HG03460 (cell line): ENCODE results near the gene LSG1.
A peak's percentile ranks its signal among the peaks of the same experiment; 100 is the strongest.

Source experiments
- ATAC-seq: cut with Tn5 transposase; IDR thresholded peaks from one replicate; pipeline ENCODE4 v1.9.1; 2021; ENCODE audit not compliant: unreplicated experiment

The LSG1 gene

DNA sequence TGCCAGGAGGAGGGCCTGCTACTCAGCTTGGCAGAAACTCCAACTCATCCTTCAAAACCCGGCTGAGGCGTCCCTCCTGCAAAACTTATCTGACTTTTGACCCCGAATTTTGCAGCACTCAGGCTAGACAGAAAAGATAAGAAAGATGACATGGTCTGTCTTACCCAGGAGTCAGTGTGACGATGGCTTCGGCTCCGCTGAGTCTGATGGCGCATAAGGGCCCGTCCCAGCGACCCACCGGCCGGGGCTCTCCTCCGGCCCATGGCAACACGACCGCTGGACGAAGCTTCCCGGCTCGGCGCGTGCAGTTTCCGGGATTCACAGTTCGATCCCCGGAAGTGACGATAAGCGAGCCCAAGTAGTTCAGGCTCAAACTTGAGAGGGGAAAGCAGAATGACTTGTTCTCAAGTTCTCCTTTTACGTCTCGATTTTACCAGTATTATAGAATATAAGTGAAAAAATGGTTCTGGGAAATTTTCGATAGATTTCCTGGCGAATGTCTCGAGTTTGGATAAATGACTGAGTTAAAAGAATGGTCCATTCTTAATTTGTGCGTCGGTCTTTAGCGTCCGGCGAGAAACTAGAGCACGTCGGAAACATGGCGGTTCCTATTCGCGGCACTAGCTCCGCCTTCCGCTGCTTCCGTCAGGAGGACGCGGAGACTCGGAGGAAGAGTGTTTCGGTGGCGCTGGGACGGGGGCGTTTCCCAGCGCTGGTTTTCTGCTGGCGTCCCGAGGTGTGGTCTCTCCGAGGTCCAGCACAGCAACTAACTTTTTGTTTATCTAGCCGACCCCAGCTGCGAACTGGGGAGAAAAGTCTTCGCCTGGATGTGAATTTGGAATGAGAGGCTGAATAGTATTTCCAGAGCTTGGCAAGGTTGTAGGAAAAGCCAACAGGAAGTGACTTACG, at the start of gene LSG1:
Gene LSG1 (minus strand): TSS at position 292 of the 909 bp plus-strand sequence. CDS start 29 bp downstream, at position 263.
- ATAC-seq: peak; percentile 88

DNA sequence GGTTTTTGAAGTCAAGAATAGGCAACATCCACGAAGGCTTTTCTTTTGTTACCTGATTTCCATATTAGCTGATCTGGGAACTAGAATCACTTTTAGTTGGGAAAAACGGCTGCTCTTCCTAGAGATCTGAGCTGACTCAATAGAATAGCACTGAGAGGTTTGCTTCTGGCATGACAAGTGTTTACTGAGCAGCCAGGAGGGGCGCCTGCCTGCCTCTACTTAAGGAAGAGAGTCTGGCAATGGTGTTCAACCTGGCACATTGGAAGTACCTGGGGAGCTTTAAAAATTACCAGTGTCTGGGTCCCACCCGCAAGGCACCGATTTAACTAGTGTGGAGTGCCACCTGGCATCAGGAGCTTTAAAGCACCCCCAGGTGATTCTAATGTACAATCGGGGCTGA, 48.1 kb upstream of the LSG1 start:
- ATAC-seq: no peak

DNA sequence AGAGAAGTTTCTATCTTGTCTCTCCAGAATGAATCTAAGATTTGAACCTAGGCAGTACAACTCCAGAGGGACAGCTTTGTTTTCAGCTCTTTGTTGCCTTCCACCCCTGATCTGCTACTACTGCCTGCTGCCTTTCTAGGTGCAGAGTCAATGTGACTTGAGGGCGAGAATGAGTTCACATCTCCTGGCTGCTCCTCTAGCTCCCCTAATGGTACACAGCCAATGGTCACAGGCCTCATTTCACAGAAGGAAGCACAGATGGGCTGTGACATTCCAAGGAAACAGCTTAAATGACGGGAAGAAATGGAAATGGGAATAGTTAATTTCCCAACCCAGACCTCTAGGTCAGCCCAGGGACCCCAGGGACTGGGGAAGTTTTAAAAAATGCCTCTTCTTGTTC, 46.1 kb upstream of the LSG1 start:
- ATAC-seq: no peak

DNA sequence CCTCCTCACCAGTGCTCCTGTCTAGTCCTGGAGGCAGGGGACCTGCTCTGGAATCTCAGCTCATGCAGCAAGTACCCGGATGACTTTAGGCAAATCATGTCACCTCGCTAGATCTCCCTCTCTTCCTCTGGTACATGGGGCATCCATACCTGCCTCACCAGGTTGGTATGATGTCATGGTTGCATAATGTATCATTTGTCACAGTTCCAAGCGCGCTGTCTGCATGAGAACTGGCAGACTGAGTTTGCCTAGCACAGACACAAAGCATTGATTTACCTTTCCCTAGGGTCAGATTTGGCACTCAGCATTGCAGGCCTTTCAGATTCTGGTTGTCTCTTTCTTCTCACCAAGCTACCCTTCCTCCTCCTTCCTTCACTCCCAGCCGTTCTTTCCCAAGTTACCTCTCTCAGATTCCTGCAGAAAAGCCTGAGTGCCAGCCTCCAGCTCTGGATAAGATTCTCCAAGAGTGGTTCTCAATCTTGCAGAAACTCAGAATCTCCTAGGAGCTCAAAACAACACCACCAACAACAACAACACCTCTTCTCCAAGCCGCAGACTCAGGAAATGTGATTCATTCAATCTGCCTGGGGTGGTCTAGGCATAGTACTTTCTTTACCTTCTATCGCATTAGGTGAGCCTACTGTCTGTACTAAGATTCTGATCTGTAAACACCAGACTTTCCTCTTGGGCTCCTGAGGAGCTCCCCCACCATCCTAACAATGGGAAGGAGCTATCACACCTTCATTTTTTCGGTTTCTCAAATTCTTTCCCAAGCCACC, 43.2 kb upstream of the LSG1 start:
- no peak for ATAC-seq

- ATAC-seq: no peak
These were observed 42.6 kb upstream of the LSG1 start for GRCh38 chr3:194714564-194714963.

DNA sequence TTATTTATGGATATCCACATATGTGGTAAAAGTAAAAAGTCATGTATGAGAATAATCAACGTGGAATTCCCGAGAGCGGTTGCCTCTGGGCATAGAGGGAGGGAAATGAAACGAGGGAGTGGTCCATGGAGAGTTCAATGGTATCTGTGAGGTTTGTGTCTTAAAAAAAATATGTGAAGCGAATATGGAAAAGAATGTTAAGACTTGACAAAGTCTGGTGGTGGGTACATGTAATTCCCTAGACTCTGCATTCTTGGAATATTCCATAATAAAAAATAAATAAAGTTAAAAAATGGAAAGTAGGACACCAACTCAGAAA, 42.1 kb upstream of the LSG1 start:
- no peak for ATAC-seq

DNA sequence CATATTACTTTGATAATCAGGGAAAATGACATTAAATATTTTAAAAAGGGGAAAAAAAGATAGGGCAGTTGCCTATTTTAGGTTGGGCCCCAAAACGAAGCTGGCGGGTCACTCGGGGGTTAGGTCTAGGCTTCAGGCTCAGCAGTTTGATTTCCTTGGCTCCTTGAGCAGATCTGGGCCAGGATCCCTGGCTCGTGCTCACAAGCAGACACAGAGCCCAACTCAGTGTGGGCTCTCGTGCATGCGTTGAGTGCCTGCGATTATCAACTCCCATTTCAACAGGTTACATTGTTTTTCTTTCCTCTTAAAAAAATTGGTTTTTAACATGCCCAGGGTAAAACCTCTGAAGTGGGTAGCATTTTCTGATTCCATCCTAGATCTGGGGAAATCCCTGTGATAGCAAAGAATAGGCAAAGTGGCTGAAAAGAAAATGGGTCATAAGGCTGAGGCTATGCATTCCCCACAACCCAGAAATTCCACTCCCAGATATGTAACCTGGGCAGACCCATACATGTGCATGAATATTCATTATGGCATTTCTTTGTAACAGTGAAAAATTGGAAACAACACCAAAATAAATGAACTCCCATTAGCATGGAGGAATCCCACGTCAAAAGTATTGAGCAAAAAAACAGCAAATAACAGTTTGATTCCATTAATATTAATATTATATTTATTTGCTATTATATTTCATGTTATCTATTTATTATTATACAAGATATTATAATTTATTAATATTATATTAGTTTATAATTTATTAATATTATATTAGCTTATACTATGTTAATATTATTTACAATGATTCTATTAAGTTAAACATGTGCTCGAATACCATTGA, 41.5 kb upstream of the LSG1 start:
- ATAC-seq: no peak

- no peak for ATAC-seq
These were observed 39.9 kb upstream of the LSG1 start for GRCh38 chr3:194711913-194712312.

GRCh38 chr3:194711286-194711685, 39.3 kb upstream of the LSG1 start:
- no peak for ATAC-seq

- ATAC-seq: no peak
These were observed 35.2 kb upstream of the LSG1 start for GRCh38 chr3:194707147-194707540.

DNA sequence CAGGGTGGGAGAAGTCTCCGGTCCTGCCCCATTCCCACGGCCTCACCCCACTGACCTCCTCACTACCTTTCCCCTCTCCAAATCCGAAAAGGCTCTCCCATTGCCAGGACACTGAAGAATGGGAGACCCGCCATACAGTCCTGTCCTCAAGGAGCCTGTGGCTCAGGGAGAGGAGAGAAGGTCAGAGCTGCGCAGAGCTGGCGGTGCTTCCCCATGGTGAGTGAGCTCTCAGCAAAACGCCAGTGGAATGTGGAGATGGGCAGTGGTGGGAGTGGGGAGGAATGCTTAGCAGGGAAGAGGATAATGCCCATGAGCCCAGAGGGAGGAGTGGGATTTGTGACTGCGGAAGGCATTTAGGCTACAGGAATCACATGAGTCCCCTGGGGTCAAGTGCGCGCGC, 33.8 kb upstream of the LSG1 start:
- no peak for ATAC-seq

DNA sequence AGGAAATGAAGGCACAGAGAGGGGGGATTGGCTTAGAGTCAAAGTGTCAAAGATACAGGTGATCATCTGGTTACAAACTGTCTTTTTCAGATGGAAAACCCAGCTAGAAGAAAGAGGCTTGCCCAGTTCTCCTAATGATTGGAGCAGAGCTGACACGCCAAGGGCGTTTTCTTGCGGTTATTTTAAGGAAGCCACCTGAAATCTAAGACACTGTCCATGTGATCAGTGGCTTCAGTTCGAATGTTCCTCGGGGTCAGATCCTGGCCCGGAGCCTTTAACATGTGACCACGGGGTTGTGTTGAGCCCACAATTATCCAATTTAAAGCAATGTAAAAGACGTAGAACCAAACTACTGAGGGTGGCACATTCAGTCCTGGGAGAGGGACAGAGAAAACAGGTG, 33.2 kb upstream of the LSG1 start:
- ATAC-seq: no peak

- no peak for ATAC-seq
These were observed 30.6 kb upstream of the LSG1 start for GRCh38 chr3:194702545-194702944.

DNA sequence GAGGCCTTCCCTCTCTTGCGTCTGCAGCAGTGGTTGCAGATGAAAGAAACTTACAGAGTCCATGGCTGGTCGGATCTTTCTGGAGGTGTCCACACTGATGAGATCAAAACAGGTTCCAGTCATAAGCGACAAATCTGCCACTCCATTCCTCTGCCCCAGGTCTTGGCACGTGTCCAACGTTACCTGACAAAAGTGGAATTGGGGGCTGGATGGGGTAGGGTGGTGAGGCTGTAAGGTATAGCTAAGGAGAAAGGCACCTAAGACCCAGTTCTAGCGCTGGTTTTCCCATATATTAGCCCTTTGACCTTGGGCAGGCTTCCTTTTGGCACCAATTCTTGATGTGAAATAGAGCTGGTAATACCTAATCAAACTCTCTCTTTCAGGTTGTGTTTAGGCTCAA, 24.7 kb upstream of the LSG1 start:
- ATAC-seq: no peak

GRCh38 chr3:194691481-194692283, 19.7 kb upstream of the LSG1 start:
- ATAC-seq: peak; percentile 60

DNA sequence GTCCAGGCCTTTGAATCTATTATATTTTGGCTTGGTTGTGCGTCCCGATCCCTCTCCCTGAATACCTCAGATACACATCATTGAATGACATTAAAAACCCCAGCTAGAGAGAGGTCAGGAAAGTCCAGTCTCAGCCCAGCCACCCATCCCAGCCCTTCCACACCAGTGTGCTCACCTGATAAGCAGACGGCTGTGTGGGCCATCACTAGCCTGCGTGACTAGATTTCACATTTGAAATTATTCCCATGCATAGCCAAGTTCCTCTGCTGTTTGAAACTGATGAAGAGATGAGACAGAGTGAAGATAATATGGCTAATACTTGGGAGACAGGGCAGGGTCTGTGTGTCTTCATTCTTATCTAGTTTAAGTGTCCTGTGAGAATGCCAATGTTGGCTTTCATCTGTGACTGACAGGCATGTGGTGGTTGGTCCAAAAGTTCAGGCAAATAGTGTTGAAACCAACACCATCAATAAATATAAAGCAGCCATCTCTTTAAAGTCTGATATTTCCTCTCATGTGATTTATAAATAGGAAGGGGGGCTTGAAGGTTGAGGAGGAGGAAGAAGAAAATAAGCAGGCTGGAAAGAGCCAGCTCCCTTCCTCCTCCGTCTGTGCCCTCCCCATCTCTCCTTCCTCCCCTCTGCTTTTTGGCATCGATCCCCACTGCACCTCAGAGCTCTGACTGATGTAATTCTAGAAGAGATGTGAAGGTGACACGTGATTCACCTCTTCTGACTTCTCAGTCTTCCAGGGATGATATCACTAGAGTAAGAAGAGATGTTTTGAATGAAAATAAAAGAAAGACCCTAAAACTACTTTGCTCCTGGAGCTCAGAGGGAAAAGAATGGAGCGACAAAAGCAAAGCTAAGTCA, 18.7 kb upstream of the LSG1 start:
- ATAC-seq: no peak

DNA sequence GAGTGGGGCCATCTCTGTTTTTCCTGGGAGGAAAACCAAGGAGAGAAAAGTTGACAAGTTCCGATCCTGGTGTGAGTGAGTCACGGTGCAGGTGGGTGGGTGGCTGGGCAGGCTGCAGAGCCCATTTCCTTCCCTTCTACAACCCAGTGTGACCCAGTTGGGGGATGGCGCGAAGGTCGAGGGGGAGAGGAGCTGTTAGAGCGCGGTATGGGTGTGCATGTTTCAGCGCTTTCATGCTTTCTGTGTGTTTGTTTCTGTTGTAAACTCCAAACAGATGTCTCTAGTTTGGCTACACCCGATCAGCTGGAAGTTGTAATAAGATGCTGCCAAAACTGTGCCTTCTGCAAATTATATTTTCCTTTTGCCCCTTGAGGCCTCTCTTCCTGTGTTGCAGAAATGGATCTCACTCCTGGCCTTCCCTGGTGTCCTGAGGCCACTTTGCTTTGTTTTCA, 17.5 kb upstream of the LSG1 start:
- no peak for ATAC-seq

- ATAC-seq: no peak
These were observed 17.0 kb upstream of the LSG1 start for GRCh38 chr3:194688946-194689345.

DNA sequence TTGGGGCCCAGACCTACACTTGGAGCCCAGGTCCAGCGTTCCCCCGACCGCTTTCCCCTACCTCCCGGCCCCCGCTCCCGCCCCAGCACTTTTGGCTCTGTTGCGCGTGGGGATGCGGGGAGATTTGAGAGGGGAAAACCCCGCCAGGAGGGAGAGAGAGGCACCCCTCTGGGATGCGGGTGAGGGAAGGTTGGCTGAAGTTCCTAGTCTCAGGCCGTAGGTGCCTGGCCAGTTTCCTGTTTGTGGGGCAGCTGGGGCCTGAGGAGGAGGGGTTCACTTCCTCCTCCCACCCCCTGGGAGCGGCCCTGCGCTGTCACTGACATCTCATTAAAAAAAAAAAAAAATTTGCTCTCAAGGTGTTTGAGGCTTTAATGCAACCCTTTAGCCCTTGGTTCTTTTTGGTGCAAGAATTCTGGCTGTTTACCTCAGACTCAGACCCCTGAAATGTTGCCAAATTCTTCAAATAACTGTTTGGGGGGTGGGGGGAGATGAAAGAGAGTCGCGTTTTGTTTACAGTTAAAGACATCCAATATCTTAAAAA, 16.3 kb upstream of the LSG1 start:
- ATAC-seq: peak; percentile 31
